C1 segment of cervical spinal cord (tissue), 14 donors: Measurements from ENCODE around the gene CLSTN2.

ENCODE experiments used
- DNase-seq, 14 donors: peaks; one replicate each; lab custom pipeline; 2025; lab: John Stamatoyannopoulos, UW

The CLSTN2 gene

GRCh38 chr3:140006331-140006730 lies 71.3 kb downstream of the CLSTN2 start:
- DNase-seq: no peak

DNA sequence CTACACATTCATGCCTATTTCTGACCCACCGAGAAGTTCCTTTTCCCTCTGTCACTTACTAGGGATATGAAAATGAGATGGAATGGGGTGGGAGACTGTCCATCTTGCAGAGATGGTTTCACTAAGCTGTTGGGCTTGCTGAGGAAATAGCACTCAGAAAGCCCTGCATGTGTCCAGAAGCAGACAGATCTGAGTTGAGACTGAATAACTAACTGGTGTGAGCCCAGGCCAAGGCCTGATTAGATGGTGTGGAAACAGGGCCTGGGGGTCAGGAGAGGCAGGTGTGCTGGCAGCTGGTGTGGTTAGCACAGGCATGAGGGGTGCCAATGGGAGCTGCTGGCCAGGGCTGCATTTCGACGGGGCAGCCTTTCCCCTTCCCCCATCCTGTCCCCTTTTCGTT lies 72.1 kb downstream of the CLSTN2 start:
- DNase-seq: no peak

DNA sequence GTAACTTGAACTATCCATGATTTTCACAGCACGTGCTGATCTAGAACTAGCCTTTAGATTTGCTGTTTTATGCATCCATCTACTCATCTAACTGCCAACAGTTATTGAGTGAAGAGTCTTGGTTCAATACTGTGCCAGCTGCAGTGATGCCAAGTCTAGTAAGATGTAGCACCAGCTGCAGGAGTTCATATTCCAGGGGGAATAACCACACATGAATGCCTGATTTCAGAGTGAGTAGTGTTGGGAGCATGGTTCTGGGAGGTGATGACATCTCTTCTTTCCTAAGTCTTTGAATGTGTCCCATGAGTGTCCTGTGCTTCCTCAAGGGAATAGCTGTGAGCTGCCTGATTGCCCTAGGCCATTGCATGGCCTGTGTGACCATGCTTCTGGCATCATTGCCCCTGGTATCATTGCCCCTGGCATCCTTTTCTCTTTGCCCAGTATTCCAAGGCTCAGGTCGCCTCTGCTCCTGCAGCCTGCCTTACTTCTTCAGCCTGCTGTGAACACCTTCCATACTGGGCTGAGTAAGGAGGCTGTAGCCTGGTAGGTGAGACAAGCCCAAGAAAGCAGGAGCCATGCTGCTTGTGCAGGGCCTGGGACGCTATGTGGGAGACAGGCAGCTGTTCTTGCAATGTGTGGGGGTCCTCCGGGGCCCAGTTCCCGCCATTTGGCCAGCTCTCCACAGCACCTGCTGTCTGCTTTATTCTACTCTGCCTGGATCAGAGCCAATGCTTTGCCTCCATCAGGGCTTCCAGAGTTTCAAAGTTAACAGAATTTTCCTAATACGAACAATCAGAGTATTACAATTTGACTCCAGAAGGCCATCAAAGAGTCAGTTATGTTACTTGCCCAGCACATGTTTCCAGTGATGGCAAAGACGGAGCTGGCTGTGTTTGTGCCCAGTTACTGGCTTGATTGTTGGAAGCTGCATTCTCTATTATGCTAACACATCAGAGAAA lies 73.2 kb downstream of the CLSTN2 start:
- DNase-seq: peak in 1 of 14 donors; percentile 17

GRCh38 chr3:140010391-140010790 lies 75.4 kb downstream of the CLSTN2 start:
- DNase-seq: no peak

- DNase-seq: no peak
Measured at GRCh38 chr3:140011086-140011485, 76.1 kb downstream of the CLSTN2 start.

- DNase-seq: no peak
Measured at GRCh38 chr3:140011611-140012277, 76.8 kb downstream of the CLSTN2 start.

GRCh38 chr3:140013220-140013619 lies 78.2 kb downstream of the CLSTN2 start:
- DNase-seq: no peak

DNA sequence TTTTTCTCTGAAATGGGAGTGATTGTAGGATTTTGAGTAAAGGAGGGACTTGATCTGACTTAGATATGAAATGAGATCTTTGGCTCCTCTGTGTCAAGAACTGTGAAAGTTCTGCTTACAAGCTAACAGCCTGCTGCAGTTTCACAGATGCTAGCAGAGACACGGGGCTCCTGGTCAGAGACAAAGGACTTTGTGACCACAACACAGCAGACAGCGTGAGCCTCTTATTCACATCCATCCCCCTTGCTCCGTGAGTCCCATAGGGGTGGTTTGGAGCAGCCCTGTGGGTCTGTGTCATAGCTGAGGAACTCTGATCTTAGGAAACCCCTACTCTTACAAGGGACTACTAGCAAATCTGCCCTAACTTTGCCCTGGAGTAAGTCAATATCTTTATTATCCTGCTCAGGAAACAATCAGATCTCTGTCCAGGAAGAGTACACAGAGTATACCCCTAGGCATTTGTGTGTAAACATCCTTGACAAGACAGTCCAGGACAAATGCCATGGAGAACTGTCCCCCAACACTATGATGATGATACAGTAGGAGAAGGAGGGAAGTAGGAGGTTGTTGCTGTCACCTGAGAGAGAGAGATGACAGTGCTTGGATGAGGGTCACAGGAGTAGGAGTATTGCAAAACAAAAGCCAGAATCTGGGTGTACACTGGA lies 80.0 kb downstream of the CLSTN2 start:
- no peak for DNase-seq

- DNase-seq: no peak
Measured at GRCh38 chr3:140015741-140016140, 80.8 kb downstream of the CLSTN2 start.

- DNase-seq: no peak
Measured at GRCh38 chr3:140018556-140018955, 83.6 kb downstream of the CLSTN2 start.

- no peak for DNase-seq
Measured at GRCh38 chr3:140019946-140020345, 85.0 kb downstream of the CLSTN2 start.

DNA sequence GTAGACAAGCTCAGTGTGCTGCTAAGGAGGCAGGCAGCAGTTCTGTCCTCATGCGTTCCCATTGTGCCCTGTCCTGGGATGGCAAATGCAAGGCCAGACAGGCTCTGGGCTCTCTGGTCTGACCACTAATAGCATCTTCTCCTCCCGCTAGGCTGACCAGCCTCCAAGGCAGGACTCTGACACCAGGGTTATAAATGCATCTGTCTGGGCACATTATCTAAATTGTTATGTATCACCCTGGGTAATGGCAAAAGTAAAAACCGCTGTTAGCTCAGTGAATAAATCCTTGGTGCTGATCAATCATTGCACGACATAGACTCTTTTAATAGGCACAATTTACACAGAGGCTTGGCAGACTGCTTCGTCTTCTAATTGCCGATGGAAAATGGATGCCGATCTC lies 85.6 kb downstream of the CLSTN2 start:
- no peak for DNase-seq

DNA sequence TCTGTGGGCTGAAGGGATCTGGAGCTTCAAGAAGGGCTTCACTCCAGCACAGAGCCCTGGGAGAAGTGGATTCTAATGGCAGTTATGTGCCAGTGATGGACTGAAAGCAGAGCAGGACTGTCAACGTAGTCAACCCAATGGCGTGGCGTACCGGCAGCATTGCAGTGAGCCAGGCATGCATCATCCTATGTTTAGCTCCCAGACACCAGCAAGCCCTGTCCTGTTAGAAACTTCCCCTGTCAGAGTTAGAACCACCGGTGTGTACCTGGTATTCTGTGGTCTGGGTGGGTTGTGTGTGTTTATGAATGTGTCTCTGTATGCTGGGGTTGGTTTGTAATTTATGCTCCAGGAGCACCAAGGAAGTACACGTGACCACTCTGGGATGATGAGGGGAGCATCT lies 86.3 kb downstream of the CLSTN2 start:
- no peak for DNase-seq

GRCh38 chr3:140022066-140022770 lies 87.2 kb downstream of the CLSTN2 start:
- peak in 10 of 14 donors; percentile 20 to 66 (median 42) for DNase-seq

DNA sequence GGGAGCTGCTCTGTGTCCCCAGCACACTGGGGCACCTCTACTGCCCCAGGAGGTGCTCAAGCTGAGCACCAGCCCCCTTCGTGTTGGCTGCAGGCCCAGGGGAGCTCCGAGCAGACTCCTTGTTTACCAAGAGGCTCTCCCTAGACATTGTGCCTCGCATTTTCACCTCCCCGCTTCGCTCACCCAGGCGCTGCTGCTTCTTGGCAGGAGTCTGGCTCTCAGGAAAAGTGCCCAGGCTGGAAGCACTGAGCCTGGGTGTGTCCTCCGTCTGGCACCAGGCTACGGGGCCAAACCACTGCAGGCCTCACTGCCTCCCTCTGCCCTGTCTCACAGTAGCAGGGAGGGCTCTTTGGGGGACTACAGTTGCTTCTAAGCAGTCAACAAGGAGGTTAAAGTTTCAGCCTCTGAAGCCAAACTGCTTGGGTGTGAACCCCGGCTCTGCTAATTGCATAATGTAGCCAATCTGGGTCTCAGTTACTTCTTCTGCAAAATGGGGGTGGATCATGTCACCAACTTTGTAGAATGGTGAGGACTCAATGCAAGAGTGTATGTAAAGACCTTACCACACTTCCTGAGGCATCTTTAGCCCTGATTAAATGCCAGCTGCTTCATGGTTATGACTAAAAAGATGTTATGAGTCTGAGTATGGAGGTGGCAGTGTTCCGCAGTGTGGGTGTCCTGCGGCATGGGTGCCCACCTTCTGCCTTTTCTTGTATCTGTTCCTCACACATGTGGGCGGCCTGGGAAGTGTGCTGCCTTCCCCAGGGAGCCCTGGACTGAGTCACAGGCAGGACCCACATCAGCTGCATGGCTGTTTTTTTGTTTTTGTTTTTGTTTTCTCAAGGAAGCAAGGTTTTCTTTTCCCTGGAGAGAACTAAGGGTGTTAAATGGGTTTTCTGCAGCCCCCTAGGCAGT lies 88.9 kb downstream of the CLSTN2 start:
- DNase-seq: peak in 10 of 14 donors; percentile 24 to 79 (median 68)

GRCh38 chr3:140031170-140031569 lies 96.2 kb downstream of the CLSTN2 start:
- no peak for DNase-seq

DNA sequence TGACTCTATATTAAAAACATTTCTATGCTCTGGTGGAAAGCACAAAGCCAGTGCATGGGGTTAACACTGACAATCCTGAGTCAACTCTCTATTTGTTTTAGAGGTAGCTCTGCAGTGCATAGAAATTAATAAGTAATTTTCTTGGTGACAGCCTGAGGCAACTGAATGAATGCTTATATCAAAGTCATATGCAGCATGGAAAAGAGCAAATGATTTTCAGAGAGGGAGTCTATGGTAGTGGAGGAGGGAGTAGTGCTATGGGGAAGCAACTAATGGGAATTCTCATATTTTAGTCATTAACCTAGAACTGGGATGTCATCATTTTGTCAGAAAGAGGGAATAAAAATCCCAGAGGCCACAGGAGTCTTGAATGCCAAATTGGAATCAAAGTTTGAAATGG lies 99.1 kb downstream of the CLSTN2 start:
- no peak for DNase-seq

DNA sequence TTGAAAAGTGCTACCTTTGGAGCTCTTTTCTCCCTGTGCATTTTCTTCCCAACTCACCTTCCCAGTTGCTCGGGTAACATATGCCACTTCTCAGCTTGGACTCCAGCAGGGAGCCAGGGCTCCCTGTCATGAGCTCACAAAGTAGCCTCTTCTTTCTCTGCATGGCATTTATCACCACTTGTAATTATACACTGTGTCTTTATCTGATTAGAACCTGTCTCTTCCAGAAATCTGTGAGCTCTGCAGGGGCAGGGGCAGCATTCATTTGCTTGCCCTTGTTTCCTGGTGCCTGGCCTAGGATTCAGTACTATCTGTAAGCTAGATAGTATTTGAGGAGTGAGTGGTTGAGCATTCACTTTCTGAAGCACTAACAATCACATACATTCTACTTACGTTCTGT lies 100.9 kb downstream of the CLSTN2 start:
- no peak for DNase-seq

DNA sequence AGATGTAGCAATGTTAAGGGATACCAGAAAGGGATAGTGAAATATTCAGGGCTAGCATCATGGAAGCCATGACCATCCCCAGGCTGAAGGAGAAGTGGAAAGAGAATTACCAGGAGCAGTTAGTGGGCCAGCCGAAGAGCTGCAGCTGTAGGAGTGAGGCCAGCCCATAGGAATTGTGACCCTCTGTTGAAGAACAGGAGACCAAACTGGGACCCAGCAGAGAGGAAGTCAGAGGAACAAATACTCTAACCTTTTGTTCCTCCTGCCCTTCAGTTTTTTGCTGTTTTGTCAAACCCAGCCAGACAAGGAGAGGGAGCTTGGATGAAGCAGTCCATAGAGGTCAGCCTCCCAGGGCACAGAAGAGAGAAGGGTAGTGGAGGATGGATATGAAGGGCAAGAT lies 115.4 kb downstream of the CLSTN2 start:
- DNase-seq: no peak
